ENCODE data around the gene ATF6. TPM values are rescaled to one million over a fixed set of nuclear protein-coding genes. Genes with fewer than 3 reads are reported as not detected.

ATF6 gene
- total and polyA plus RNA-seq, 9 of the 15 experiments (the other 6 are each of a cell fraction or from before 2014, with no cell fraction given) = 11.7 to 32.4 (median 20.4) TPM

DNA sequence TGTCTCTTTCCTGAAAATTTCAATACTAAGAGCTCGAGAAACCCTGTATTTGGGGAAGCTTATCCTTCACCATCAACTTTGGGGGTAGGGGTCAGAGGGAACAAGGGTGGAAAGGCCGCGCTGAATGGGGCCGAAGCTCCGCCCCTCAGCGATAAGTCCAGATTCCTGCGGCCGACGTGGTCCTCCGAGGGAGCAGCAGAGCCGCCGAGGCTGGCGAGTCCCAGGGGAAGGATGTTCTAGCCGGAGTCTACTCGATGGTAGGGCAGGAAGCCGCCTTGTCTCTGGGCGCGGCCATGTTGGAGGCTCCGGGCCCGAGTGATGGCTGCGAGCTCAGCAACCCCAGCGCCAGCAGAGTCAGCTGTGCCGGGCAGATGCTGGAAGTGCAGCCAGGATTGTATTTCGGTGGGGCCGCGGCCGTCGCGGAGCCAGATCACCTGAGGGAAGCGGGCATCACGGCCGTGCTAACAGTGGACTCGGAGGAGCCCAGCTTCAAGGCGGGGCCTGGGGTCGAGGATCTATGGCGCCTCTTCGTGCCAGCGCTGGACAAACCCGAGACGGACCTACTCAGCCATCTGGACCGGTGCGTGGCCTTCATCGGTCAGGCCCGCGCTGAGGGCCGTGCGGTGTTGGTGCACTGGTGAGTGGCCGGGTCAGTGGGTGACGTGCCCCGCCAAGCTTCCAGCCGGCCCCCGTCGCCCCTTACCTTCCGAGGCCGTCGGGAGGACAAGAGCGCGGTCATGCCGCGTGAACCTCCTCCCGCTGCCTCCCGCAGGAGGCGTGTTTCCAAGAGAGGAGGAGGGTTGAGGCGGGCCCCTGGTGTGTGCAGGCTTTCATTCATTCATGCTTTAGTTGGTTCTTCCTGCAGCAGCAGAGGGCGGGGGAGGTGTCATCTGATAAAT is 16.4 kb upstream of the ATF6 start, which contains the start of gene DUSP12 (continued):
- TF ChIP-seq EP300 (IDR thresholded peaks at IDR 0.05; ENCODE audit: low read length) (peak; percentile 28), NR2C1 (IDR thresholded peaks at IDR 0.05) (peak; percentile 79), NR2C1 (tag; IDR thresholded peaks at IDR 0.05) (peak; percentile 82; the same call in 1 of the 2 replicates), JUND (IDR thresholded peaks at IDR 0.05; ENCODE audit: borderline replicate concordance, low read depth, low read length) (peak; percentile 47), JUND (tag; IDR thresholded peaks at IDR 0.05; ENCODE audit: borderline replicate concordance, low read depth, low read length) (peak; percentile 36; the same call in 1 of the 3 replicates), TAF15 (IDR thresholded peaks at IDR 0.05; ENCODE audit: low read depth, low read length) (no peak), SAFB (IDR thresholded peaks at IDR 0.05; ENCODE audit: borderline replicate concordance, low read depth, low read length) (no peak), BCL6 (CRISPR knock-in tag; IDR thresholded peaks at IDR 0.05) (no peak), CBFA2T2 (conservative IDR thresholded peaks at IDR 0.05) (no peak), ZNF77 (CRISPR knock-in tag; IDR thresholded peaks at IDR 0.05) (no peak), ZNF174 (CRISPR knock-in tag; IDR thresholded peaks at IDR 0.05) (no peak), NCOR1 (IDR thresholded peaks at IDR 0.05) (peak; percentile 36; the same call in 1 of the 2 replicates)
- TF ChIP-seq, protein P1, sequence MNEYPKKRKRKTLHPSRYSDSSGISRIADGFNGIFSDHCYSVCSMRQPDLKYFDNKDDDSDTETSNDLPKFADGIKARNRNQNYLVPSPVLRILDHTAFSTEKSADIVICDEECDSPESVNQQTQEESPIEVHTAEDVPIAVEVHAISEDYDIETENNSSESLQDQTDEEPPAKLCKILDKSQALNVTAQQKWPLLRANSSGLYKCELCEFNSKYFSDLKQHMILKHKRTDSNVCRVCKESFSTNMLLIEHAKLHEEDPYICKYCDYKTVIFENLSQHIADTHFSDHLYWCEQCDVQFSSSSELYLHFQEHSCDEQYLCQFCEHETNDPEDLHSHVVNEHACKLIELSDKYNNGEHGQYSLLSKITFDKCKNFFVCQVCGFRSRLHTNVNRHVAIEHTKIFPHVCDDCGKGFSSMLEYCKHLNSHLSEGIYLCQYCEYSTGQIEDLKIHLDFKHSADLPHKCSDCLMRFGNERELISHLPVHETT (CRISPR knock-in tag; conservative IDR thresholded peaks at IDR 0.05 in 1 of 2, IDR thresholded peaks at IDR 0.05 in 1 of 2) = peak in 1 of 2 experiments; percentile 95; a peak in 2 of 4 replicates
- TF ChIP-seq, protein P2, sequence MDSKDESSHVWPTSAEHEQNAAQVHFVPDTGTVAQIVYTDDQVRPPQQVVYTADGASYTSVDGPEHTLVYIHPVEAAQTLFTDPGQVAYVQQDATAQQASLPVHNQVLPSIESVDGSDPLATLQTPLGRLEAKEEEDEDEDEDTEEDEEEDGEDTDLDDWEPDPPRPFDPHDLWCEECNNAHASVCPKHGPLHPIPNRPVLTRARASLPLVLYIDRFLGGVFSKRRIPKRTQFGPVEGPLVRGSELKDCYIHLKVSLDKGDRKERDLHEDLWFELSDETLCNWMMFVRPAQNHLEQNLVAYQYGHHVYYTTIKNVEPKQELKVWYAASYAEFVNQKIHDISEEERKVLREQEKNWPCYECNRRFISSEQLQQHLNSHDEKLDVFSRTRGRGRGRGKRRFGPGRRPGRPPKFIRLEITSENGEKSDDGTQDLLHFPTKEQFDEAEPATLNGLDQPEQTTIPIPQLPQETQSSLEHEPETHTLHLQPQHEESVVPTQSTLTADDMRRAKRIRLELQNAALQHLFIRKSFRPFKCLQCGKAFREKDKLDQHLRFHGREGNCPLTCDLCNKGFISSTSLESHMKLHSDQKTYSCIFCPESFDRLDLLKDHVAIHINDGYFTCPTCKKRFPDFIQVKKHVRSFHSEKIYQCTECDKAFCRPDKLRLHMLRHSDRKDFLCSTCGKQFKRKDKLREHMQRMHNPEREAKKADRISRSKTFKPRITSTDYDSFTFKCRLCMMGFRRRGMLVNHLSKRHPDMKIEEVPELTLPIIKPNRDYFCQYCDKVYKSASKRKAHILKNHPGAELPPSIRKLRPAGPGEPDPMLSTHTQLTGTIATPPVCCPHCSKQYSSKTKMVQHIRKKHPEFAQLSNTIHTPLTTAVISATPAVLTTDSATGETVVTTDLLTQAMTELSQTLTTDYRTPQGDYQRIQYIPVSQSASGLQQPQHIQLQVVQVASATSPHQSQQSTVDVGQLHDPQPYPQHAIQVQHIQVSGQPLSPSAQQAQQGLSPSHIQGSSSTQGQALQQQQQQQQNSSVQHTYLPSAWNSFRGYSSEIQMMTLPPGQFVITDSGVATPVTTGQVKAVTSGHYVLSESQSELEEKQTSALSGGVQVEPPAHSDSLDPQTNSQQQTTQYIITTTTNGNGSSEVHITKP (IDR thresholded peaks at IDR 0.05; ENCODE audit: partially characterized antibody) = no peak
- TF ChIP-seq, protein P3, sequence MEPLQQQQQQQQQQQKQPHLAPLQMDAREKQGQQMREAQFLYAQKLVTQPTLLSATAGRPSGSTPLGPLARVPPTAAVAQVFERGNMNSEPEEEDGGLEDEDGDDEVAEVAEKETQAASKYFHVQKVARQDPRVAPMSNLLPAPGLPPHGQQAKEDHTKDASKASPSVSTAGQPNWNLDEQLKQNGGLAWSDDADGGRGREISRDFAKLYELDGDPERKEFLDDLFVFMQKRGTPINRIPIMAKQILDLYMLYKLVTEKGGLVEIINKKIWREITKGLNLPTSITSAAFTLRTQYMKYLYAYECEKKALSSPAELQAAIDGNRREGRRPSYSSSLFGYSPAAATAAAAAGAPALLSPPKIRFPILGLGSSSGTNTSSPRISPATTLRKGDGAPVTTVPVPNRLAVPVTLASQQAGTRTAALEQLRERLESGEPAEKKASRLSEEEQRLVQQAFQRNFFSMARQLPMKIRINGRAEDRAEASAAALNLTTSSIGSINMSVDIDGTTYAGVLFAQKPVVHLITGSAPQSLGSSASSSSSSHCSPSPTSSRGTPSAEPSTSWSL (CRISPR knock-in tag; IDR thresholded peaks at IDR 0.05; ENCODE audit: borderline replicate concordance) = no peak
- TF ChIP-seq, protein P4, sequence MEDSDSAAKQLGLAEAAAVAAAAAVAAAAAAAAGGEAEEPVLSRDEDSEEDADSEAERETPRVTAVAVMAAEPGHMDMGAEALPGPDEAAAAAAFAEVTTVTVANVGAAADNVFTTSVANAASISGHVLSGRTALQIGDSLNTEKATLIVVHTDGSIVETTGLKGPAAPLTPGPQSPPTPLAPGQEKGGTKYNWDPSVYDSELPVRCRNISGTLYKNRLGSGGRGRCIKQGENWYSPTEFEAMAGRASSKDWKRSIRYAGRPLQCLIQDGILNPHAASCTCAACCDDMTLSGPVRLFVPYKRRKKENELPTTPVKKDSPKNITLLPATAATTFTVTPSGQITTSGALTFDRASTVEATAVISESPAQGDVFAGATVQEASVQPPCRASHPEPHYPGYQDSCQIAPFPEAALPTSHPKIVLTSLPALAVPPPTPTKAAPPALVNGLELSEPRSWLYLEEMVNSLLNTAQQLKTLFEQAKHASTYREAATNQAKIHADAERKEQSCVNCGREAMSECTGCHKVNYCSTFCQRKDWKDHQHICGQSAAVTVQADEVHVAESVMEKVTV (CRISPR knock-in tag; IDR thresholded peaks at IDR 0.05) = no peak
- TF ChIP-seq, protein P5, sequence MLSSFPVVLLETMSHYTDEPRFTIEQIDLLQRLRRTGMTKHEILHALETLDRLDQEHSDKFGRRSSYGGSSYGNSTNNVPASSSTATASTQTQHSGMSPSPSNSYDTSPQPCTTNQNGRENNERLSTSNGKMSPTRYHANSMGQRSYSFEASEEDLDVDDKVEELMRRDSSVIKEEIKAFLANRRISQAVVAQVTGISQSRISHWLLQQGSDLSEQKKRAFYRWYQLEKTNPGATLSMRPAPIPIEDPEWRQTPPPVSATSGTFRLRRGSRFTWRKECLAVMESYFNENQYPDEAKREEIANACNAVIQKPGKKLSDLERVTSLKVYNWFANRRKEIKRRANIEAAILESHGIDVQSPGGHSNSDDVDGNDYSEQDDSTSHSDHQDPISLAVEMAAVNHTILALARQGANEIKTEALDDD (IDR thresholded peaks at IDR 0.05) = no peak; the same call in 1 of the 2 replicates
